Small intestine (tissue), 7 donors: ENCODE measurements around the gene ASPHD2. TPM values are rescaled to one million over a fixed set of nuclear protein-coding genes. Genes with fewer than 3 reads are reported as not detected.
A peak's percentile ranks its signal among the peaks of the same experiment; 100 is the strongest.

Source experiments
- DNase-seq, 2 donors: peaks; one replicate each; pipeline versions ENCODE4 v3.0.0 to v3.0.0-alpha.2; 2013
- FAIRE-seq: peaks from 2 replicates; lab custom pipeline; 2012; peaks lifted over from hg19 to GRCh38; lab: Jason Lieb, UNC
- H3K27ac ChIP-seq, 3 donors: one replicate each; pipeline ENCODE4 v1.5.1; 2013; ENCODE audit warnings: low read length in 2 of 3, mild to moderate bottlenecking in 2 of 3, control low read depth in 1 of 3, inconsistent platforms in 1 of 3, low read depth in 1 of 3, moderate library complexity in 1 of 3
- H3K27me3 ChIP-seq, 3 donors: one replicate each; pipeline ENCODE4 v1.6.1; 2013; ENCODE audit warnings: low read length in 3 of 3, inconsistent platforms in 1 of 3; ENCODE audit not compliant: control insufficient read depth in 3 of 3, insufficient read depth in 3 of 3
- H3K36me3 ChIP-seq, 3 donors: one replicate each; pipeline ENCODE4 v1.6.1; 2013; ENCODE audit warnings: low read length in 3 of 3, inconsistent platforms in 1 of 3, low read depth in 1 of 3, mild to moderate bottlenecking in 1 of 3, moderate library complexity in 1 of 3; ENCODE audit not compliant: control insufficient read depth in 3 of 3, insufficient read depth in 2 of 3
- H3K4me1 ChIP-seq, 3 donors: one replicate each; pipeline ENCODE4 v1.6.1; 2013; ENCODE audit warnings: low read length in 2 of 3, inconsistent platforms in 1 of 3, low read depth in 1 of 3, mild to moderate bottlenecking in 1 of 3, moderate library complexity in 1 of 3; ENCODE audit not compliant: control insufficient read depth in 3 of 3, insufficient read depth in 2 of 3
- H3K4me3 ChIP-seq, 3 donors: one replicate each; pipeline ENCODE4 v1.5.1; 2013; ENCODE audit warnings: low read length in 3 of 3, control low read depth in 1 of 3, inconsistent platforms in 1 of 3, low read depth in 1 of 3, mild to moderate bottlenecking in 1 of 3, moderate library complexity in 1 of 3
- H3K9me3 ChIP-seq, 2 donors: one replicate each; pipeline ENCODE4 v1.6.1; 2013; ENCODE audit warnings: low read depth in 1 of 2, low read length in 1 of 2; ENCODE audit not compliant: control insufficient read depth in 2 of 2, insufficient read depth in 1 of 2
- WGBS, 3 donors: extraction: QIAGEN DNeasy Blood & Tissue Kit; methylation state at CpG; one replicate each; pipeline ENCODE4 v1.1.7; 2013; 5-methylcytosine and 5-hydroxymethylcytosine counted together
- polyA plus RNA-seq, 4 donors: library from polyadenylated mRNA; stranded (reverse) in 3 of 4; unstranded in 1 of 4; fragments of 200-250 nt in 3 of 4; fragments of 120-200 nt in 1 of 4; gene quantifications; one replicate each; pipeline versions ENCODE4 v1.2.1 to v1.2.3, GENCODE V29; 2013
- donor health status: healthy with polysubstance abuse.
- donor health status: control.
- donor health status: control.
- donor health status: Bipolar disorder and iron deficiency.
- donor health status: healthy.

Gene ASPHD2
- polyA plus RNA-seq, 4 donors = 0.45 to 1.8 (median 0.65) TPM

GRCh38 chr22:26445577-26446275 is 16.7 kb downstream of the ASPHD2 start:
- Histone ChIP-seq H3K9me3 (no peaks in the 10 kb centered on the region), H3K4me1 (no peaks in the 10 kb centered on the region), H3K4me3 (no peak overlapping the region), H3K36me3 (peaks cover 0 to 9% (median 0%) of the 10 kb centered on the region in 3 donors), H3K27ac (no peak overlapping the region), H3K27me3 (peaks cover 0 to 2% (median 0%) of the 10 kb centered on the region in 3 donors)
- DNase-seq = peak in 1 of 2 donors; percentile 15
- WGBS, 3 donors = 45 to 74% (median 53%) methylated on average over 15 of the region's 15 CpGs
- no peak for FAIRE-seq

- 85 to 91% (median 88%) methylated on average over 17 of the region's 17 CpGs for WGBS, 3 donors
- no peak for FAIRE-seq
- H3K27me3 ChIP-seq = peaks cover 0 to 2% (median 0%) of the 10 kb centered on the region in 3 donors
- peaks cover 0 to 20% (median 6%) of the 10 kb centered on the region in 3 donors for H3K36me3 ChIP-seq
- no peaks in the 10 kb centered on the region for H3K4me1 ChIP-seq
- H3K4me3 ChIP-seq = no peak overlapping the region
- no peak for DNase-seq
- H3K27ac ChIP-seq = no peak overlapping the region
- H3K9me3 ChIP-seq = no peaks in the 10 kb centered on the region
These were observed 17.9 kb downstream of the ASPHD2 start for GRCh38 chr22:26446808-26447515.

GRCh38 chr22:26447584-26448329 is 18.7 kb downstream of the ASPHD2 start:
- no peak overlapping the region for H3K27ac ChIP-seq
- FAIRE-seq = no peak

GRCh38 chr22:26448334-26448733 is 19.3 kb downstream of the ASPHD2 start:
- DNase-seq (no peak), FAIRE-seq (no peak)
- H3K4me3 ChIP-seq = no peak overlapping the region
- no peaks in the 10 kb centered on the region for H3K4me1 ChIP-seq
- WGBS, 3 donors = 62 to 79% (median 68%) methylated on average over 5 of the region's 5 CpGs
- peaks cover 0 to 2% (median 0%) of the 10 kb centered on the region in 3 donors for H3K27me3 ChIP-seq
- no peak overlapping the region for H3K27ac ChIP-seq
- H3K36me3 ChIP-seq = peaks cover 4 to 31% (median 6%) of the 10 kb centered on the region in 3 donors
- H3K9me3 ChIP-seq = no peaks in the 10 kb centered on the region

More at GRCh38 chr22:26447584-26448329, 18.7 kb downstream of the ASPHD2 start:
- Histone ChIP-seq H3K36me3 (peaks cover 3 to 26% (median 6%) of the 10 kb centered on the region in 3 donors), H3K4me1 (no peaks in the 10 kb centered on the region), H3K9me3 (no peaks in the 10 kb centered on the region), H3K27me3 (peaks cover 0 to 2% (median 0%) of the 10 kb centered on the region in 3 donors), H3K4me3 (no peak overlapping the region)
- 75 to 78% (median 77%) methylated on average over 15 of the region's 15 CpGs for WGBS, 3 donors
- no peak for DNase-seq

- FAIRE-seq (no peak), DNase-seq (no peak)
- H3K4me3 ChIP-seq = no peak overlapping the region
- H3K27me3 ChIP-seq = peaks cover 0 to 2% (median 0%) of the 10 kb centered on the region in 3 donors
- peaks cover 4 to 37% (median 6%) of the 10 kb centered on the region in 3 donors for H3K36me3 ChIP-seq
- no peaks in the 10 kb centered on the region for H3K4me1 ChIP-seq
- no peak overlapping the region for H3K27ac ChIP-seq
- WGBS, 3 donors = 76 to 83% (median 78%) methylated on average over 4 to 6 of the region's 6 CpGs
- no peaks in the 10 kb centered on the region for H3K9me3 ChIP-seq
These were observed 19.9 kb downstream of the ASPHD2 start for GRCh38 chr22:26448941-26449340.

GRCh38 chr22:26450453-26451185 is 21.6 kb downstream of the ASPHD2 start:
- H3K36me3 ChIP-seq = peaks cover 4 to 41% (median 6%) of the 10 kb centered on the region in 3 donors
- H3K27me3 ChIP-seq = peaks cover 0 to 2% (median 0%) of the 10 kb centered on the region in 3 donors
- DNase-seq (peak in 1 of 2 donors; percentile 51), FAIRE-seq (no peak)
- no peak overlapping the region for H3K4me3 ChIP-seq
- no peaks in the 10 kb centered on the region for H3K4me1 ChIP-seq
- no peaks in the 10 kb centered on the region for H3K9me3 ChIP-seq
- H3K27ac ChIP-seq = no peak overlapping the region
- whole genome bisulfite sequencing, 3 donors = 40 to 71% (median 59%) methylated on average over 9 of the region's 9 CpGs

GRCh38 chr22:26452236-26453016 is 23.4 kb downstream of the ASPHD2 start:
- H3K36me3 ChIP-seq = peaks cover 9 to 53% (median 9%) of the 10 kb centered on the region in 3 donors
- no peak for FAIRE-seq

More at GRCh38 chr22:26452236-26453016, 23.4 kb downstream of the ASPHD2 start:
- DNase-seq = no peak
- WGBS, 3 donors = 93 to 96% (median 95%) methylated on average over 23 of the region's 23 CpGs
- Histone ChIP-seq H3K4me1 (no peaks in the 10 kb centered on the region), H3K27ac (no peak overlapping the region), H3K9me3 (no peaks in the 10 kb centered on the region), H3K27me3 (no peaks in the 10 kb centered on the region), H3K4me3 (no peak overlapping the region)
